NCI-H2171 treated with DMSO at 0.1 percent for 48 hours (cell line): ENCODE results near the gene CCDC91.

ENCODE experiments used
- DNase-seq: peaks from one replicate; lab custom pipeline; 2025; lab: John Stamatoyannopoulos, UW

The CCDC91 gene, protein sequence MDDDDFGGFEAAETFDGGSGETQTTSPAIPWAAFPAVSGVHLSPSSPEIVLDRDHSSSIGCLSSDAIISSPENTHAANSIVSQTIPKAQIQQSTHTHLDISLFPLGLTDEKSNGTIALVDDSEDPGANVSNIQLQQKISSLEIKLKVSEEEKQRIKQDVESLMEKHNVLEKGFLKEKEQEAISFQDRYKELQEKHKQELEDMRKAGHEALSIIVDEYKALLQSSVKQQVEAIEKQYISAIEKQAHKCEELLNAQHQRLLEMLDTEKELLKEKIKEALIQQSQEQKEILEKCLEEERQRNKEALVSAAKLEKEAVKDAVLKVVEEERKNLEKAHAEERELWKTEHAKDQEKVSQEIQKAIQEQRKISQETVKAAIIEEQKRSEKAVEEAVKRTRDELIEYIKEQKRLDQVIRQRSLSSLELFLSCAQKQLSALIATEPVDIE

DNA sequence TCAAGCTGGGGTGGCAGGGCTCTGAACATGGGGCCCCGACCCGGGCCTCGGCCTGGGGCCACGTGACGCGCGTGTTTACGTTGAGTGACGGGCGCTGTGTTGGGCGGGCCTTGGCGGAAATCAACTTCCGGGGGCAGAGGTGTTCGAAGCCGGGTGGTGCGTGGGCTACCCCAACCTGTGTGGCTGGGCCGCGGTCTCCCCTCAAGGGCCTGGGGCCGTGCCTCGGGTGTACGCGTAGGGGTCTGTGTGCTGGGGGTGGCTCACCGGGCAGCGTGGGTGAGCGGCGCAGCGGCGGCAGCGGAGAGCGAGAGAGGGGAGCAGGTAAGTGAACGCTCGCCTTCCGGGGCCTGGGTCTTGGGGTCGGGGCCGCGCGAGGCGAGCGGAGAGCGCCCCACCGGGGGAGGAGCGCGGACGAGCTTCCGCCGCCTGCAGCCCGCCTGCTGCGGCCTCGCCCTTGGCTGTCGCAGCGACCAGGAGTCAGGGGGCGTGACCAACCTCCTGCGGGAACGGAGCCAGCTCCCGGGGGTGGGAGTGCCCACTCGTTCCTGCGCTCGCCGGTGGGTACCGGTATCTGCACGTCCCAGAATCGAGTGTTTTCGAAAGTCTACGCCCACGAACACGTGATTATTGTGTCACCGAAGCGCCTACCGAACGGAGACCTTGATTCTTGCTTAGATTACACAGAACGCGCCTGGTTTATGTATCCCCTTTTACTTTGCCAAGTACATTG is at the start of gene CCDC91:
Gene CCDC91, plus strand, starts transcription at position 136 of the 730 bp plus-strand sequence. CDS start 66,760 bp downstream, outside the sequence.
- DNase-seq, result peak; percentile 100

DNA sequence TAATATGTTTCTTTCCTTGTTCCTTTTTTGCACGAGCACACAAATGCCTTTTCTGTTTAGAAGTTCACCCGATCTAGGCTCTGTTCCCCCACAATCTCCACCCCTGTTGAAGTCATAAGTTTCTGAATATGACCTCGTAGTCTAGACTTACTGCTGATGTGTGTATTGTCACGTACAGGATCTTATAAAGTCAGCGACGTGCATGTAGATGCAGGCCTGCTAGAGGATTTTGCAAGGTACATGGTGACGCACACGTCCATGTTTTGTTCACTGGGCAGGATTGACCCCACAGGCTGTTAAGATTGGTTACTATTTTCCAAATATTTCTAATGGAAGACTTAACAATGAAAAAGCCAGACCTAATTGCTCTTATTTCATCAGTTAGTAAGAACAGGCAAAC is 46.2 kb upstream of the CCDC91 start:
- DNase-seq, result no peak

DNA sequence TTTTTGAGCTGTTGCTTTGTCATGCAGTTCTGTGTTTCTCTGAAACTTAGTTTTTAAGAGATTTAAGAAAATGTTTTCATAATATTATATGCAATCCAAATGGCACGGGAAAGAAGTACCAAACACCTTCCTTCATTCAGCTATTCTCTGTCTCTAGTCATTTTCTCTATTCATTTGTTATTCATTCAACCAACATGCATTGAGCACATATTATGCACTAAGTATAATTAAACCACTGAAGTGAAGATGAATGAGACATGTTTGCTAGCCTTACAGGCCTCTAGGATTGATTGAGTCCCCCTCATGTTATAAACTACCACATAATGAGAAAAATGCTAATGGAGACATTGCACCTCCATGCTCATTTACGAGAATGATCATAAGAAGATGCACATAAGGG is 45.7 kb upstream of the CCDC91 start:
- DNase-seq, result no peak

DNA sequence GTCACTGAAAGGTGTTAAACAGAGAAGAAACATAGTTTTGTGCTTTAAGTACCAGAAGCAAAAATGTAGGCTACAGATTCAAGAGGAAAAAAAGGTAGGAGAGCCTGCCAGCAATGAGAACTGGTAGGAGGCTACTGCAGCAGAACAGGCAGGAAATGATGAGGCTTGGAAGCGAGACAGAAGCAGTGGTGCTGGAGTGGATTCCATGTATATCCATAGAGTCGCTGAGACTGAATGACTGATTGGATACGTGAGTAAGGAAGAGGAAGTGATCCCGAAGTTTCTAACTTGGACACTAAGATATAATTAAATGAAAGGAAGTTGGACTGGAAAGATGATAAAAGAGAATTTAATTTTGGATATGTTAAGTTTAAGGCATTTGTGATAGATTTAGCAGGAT is 45.0 kb upstream of the CCDC91 start:
- no peak for DNase-seq

DNA sequence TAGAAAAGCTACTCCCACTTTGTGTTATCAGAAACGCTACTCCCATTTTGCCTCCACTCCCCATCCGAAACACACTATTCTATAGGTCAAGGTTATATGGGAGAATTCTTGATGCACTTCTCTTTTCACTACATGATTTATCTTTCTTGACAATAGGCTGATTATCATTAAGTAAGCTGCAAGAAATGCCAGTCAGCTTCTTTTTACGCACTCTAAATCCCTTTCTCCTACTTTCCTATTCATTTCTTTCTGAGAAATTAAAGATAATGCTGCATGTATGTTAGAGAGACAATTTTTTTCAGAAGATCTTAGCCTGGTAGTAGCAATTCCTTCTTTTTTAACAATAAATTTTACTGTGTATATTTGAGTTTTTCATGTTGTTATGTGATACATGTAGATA is 41.0 kb upstream of the CCDC91 start:
- no peak for DNase-seq

DNA sequence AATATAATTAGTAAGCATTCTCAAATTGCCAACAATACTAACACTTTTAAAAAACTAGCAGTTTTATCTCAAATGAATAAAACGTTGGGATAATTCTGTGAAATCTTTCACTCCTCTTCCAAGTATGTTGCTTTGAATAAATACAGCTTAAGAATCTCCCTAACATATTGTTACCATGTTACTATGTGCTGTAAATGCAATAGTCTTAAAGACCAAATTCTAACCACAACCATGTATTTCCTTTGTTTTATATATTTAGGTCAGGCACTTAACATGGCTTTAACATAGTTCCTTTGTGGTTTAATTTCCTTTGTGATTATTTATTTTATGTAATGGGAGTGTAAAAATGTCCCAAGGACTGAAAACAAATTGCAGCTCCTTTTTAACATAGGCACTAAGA is 33.9 kb upstream of the CCDC91 start:
- no peak for DNase-seq

- DNase-seq, result no peak
These were observed 33.5 kb upstream of the CCDC91 start for GRCh38 chr12:28156804-28157203.

DNA sequence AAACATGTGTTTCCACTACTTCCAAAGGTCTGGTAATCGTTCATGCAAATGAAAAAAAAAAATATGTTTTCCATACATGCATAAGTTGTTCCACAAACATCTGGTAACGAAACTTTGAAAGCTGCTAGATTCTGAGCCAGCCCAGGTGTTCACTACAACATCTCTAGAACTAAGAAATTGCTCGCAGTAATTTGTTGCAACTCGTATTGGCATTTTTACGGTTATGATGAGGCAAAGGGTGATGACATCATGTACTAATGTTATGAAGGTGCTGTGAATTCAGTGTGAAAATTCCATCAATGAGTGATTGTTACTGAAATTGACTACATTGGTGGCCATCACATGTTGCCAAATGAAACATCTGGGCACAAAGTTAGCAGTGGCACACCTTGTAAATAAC is 31.9 kb upstream of the CCDC91 start:
- no peak for DNase-seq

DNA sequence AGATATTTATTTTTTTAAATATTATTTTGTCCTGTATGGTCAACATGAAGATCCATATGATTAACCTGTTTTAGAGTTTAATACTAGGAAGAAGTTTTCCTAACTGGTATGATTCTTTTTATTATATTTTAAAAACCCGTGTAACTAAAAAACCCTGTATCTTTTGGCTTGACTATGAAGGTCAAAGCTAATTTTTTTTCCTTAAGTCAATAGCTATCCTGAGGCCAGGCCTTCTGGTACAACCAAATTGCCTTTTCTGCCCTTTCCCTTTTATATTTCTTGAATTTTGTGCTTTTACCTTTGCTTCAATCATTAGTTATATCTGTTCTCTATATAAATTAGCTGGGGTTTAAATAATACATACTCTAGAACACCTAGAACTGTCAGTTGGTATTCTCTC is 30.6 kb upstream of the CCDC91 start:
- DNase-seq, result no peak

DNA sequence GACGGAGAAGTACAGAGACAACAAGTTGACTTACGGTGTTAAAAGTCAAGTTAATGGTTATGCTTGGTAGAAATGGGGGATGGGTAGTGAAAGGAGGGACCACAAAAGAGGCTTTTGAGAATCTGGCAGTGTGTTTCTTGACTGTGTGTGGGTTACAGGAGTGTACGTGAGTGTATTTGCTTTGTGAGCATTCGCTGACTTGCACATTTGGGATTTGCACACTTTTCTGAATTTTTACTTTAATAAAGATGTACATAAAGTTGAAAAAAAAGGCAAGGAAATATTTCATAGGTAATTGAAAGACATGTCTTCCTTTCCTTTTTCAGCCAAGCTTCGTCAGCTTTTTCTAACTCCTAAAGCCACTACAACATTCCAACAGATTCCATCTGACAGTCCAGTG is 28.6 kb upstream of the CCDC91 start:
- DNase-seq, result no peak

DNA sequence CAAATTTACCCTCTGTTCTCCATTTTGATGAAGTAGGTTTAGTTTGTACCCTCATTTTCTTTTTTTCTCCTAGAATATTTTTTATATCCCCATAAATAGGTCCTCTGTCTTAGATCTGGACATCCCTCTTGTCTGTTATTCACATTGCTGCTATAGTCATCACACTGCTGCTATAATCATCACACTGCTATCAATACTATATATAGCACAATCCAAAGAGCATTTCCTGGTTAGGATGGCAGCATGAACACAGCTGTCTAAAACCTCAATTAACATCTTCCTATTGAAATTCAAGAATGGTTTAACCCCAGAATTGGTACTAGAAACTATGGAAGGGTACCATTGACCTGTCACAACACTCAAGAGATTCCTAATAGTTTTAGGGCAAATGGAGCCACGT is 27.6 kb upstream of the CCDC91 start:
- no peak for DNase-seq

DNA sequence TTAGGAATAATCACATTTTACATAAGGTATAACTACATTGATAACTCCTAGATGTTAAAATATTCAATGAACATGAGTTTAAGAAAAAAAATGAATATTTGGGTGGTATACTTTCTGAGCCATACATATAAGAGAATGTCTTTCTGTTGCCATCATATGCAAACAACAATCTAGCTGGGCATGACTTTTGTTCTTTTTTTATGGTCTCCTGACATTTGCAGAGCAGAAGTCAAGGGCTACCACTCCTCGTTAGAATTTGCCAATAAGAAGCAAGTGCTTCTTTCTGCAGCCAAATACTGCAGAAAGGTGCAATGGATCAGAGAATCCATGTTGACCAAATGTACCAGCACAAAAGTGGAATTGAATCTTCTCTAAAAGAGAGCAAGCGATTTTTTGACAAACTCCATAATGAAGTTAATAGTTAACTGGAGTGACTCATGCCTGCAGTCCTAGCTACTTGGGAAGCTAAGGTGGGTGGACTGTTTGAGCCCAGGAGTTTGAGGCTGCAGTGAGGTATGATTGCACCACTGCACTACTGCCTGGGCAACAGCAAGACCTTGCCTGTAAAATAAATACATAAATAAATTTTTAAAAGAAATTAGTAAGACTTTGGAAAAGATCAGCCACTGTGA is 25.5 kb upstream of the CCDC91 start:
- DNase-seq, result no peak

DNA sequence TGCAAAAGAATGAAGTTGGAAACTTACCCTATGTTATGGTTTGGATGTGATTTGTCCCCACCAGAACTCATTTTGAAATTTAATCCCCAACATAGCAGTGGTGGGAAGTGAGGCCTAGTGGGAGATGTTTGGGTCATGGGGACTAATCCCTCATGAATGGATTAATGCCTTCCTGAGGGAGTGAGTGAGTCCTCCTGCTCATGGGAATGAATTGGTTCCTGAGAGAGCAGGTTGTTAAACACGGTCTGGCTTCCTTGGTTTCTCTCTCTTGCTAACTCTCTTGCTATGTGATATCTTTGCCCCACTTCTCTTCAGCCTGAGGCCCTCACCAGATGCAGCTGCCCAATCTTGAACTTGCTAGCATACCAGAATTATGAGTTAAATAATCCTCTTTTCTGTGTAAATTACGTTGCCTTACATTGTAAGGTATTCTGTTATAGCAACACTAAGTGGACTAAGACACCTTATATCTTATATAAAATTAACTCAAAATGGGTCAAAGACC is 22.2 kb upstream of the CCDC91 start:
- DNase-seq, result no peak

- no peak for DNase-seq
These were observed 18.7 kb upstream of the CCDC91 start for GRCh38 chr12:28171356-28172060.

DNA sequence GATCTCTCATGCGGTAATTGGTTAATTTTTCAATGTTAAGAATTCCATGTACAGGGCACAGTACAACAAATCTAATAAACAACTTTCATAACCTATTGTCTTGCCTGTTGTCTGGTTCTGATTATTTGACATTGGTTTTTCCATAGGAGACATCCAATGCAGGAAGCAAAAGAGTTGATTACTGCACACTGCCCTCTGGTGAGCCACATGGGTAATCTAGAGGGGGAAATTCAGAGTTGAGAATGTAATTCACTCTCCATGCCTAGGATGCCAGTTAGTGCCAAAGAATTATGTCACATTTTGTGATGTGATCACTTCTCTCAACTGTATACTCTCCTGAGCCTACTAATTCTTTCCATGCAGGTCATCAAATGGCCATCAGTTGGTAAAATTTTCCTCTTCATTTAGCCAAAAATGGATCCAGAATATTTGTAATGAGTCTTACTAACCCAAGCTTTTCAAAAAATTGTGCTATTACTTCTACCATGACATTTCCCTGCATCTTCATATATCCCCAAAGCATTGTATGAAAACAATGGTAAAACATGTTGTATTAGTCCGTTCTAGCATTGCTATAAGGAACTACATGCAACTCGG is 17.7 kb upstream of the CCDC91 start:
- DNase-seq, result peak; percentile 91

GRCh38 chr12:28173440-28173839 is 16.8 kb upstream of the CCDC91 start:
- no peak for DNase-seq

GRCh38 chr12:28175098-28175589 is 15.1 kb upstream of the CCDC91 start:
- no peak for DNase-seq

- DNase-seq, result no peak
These were observed 14.0 kb upstream of the CCDC91 start for GRCh38 chr12:28176295-28176694.

DNA sequence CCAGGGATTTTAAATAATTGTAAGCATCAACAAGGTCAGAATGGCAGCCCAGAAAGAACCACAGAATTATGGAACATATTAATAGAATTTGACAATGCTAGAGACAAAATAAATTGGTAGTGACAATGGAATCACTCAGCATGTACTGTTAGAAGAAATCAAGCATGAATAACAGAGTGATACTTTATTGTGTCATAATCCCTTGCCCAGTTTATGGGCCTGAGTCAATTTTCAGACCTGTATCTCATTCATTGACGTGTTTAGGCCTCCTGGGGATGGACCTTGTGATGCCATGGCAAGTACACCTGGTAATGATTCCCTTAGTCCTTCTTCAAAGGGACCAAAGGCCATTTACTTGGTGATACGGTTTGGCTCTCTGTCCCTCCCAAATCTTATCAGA is 12.8 kb upstream of the CCDC91 start:
- no peak for DNase-seq

GRCh38 chr12:28177905-28178304 is 12.4 kb upstream of the CCDC91 start:
- no peak for DNase-seq

DNA sequence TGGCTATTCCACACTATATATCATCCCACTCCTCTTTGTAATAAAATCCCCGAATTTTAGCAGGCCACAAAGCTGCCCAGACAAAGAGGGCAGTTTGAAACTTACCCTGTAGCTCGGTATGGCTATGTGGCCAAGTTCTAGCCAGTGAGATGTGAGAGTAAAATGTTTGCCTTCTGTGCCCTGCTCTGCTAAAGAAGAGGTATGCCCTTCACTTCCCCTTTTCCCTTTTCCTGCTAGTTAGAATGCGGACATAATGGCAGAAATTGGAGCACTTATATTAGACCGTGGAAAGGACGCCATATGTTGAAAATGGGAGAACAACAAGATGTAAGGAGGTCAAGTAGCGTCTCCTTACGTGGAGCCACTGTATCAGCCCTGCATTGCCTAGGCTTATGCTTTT is 11.5 kb upstream of the CCDC91 start:
- no peak for DNase-seq

DNA sequence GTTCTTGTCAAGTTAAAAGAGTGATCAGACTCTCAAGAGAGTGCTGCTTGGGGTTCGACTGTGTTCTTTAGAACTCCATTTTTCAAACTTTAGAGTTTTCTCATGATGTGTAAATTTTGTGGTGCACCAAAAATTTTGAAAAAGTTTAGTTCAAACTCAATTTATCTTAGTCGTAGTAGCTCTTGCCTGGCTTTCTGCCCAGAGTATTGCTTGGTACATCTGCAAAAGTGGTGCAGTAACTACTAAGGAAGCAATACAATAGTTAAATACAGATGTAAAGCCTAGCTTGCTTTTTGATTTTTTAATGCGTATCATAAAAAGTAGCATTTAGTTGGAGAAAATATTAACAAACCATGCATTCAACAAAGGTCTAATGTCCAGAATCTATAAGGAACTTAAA is 9.5 kb upstream of the CCDC91 start:
- no peak for DNase-seq
